Spleen (tissue), 7 donors: ENCODE measurements around the gene EXOC6B.

ENCODE experiments used
- CTCF ChIP-seq, 11 experiments: fragments of 200-600 bp in 7 of 11; fragments of 450-650 bp in 4 of 11; sonication (generic) in 4 of 11; IDR thresholded peaks in 8 of 11; conservative IDR thresholded peaks in 3 of 11; 1 replicate in 7 of 11; 2 replicates in 4 of 11; pipeline versions ENCODE4 v1.4.0 to v1.8.0; 2016 to 2021; ENCODE audit warnings: antibody characterized with exemption in 11 of 11, inconsistent platforms in 4 of 11, mild to moderate bottlenecking in 1 of 11
- POLR2AphosphoS5 ChIP-seq, 3 donors: sonication (generic); formaldehyde crosslinking; IDR thresholded peaks; one replicate each; pipeline ENCODE4 v1.5.1; 2017; ENCODE audit warnings: antibody characterized with exemption in 3 of 3
- donor health status: DM: no; HTN: no; CAD: no; lungs with moderate emphysema.
- donor health status: DM: no; HTN: no; CAD: no.
- donor health status: DM: no; HTN: no; CAD: no.

GRCh38 chr2:72386288-72386687, 439.5 kb downstream of the EXOC6B start:
- no peak for TF ChIP-seq POLR2AphosphoS5 (IDR thresholded peaks at IDR 0.05)
- TF ChIP-seq CTCF (IDR thresholded peaks at IDR 0.05 in 8 of 11, conservative IDR thresholded peaks at IDR 0.05 in 3 of 11), result no peak
